GM19467 (cell line): ENCODE data around the gene SLC7A14.

Source experiments
- ATAC-seq: cut with Tn5 transposase; IDR thresholded peaks from one replicate; pipeline ENCODE4 v1.9.1; 2021; ENCODE audit warnings: mild to moderate bottlenecking, moderate library complexity; ENCODE audit not compliant: unreplicated experiment

SLC7A14 gene

GRCh38 chr3:170431054-170431453 is 154.8 kb downstream of the SLC7A14 start:
- ATAC-seq: no peak

DNA sequence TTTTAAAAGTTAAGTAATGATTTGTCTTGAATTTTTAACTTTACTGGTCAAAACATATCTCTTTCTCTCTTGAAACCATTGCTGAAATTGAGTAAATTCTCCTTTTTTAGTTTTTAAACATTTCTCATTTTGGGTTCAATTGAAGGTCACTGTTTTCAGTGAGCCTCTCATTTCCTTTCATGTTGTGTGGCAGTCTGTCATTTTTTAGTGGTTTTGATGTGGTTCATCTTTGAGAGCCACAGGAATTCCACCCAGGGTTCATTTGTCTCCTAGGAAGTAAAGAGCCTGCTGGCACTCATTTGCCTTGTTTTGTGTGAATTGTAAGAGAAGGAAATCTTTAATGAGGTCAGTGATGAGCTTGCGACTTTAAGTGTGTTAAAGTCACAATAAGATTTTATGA is 156.8 kb downstream of the SLC7A14 start:
- ATAC-seq: no peak

- ATAC-seq: no peak
These were observed 157.8 kb downstream of the SLC7A14 start for GRCh38 chr3:170428095-170428494.

GRCh38 chr3:170426240-170426797 is 159.6 kb downstream of the SLC7A14 start:
- ATAC-seq: no peak

GRCh38 chr3:170425491-170426239 is 160.2 kb downstream of the SLC7A14 start:
- ATAC-seq: no peak

- no peak for ATAC-seq
These were observed 161.0 kb downstream of the SLC7A14 start for GRCh38 chr3:170424879-170425278.

GRCh38 chr3:170423001-170423615 is 162.8 kb downstream of the SLC7A14 start:
- ATAC-seq: no peak

GRCh38 chr3:170421758-170422157 is 164.1 kb downstream of the SLC7A14 start:
- no peak for ATAC-seq

- no peak for ATAC-seq
These were observed 164.7 kb downstream of the SLC7A14 start for GRCh38 chr3:170421111-170421641.

GRCh38 chr3:170420307-170420821 is 165.5 kb downstream of the SLC7A14 start:
- no peak for ATAC-seq

GRCh38 chr3:170419557-170420087 is 166.3 kb downstream of the SLC7A14 start:
- ATAC-seq: no peak

- no peak for ATAC-seq
These were observed 167.2 kb downstream of the SLC7A14 start, which contains the start of gene CLDN11 for GRCh38 chr3:170418422-170419398. CLDN11 (plus strand) TSS chr3:170418868; CDS start chr3:170419067, 199 bp downstream.

- ATAC-seq: no peak
These were observed 168.8 kb downstream of the SLC7A14 start for GRCh38 chr3:170417090-170417489.

DNA sequence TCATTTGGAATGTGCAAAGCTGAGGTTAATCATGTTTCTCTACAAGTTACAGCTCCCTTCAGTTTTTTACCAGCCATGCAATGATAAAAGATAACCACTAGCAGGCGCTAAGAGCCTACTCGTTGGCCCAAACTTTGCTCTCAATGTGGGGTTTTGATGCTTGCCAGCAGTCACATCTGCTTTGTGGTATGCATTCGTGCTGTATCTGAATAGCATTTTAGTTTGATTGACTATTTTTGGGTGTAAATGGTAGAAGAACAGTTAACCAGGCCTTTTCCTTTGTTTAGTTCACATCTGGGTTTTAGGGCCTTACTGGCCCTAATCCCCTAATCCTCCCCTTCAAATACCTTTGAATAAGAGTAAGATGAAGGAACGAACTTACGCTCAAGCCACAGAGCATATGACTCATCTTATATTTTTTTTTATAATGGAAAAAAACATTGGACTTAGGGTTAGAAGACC is 171.6 kb downstream of the SLC7A14 start:
- ATAC-seq: no peak

- ATAC-seq: no peak
These were observed 172.6 kb downstream of the SLC7A14 start for GRCh38 chr3:170413291-170413690.

DNA sequence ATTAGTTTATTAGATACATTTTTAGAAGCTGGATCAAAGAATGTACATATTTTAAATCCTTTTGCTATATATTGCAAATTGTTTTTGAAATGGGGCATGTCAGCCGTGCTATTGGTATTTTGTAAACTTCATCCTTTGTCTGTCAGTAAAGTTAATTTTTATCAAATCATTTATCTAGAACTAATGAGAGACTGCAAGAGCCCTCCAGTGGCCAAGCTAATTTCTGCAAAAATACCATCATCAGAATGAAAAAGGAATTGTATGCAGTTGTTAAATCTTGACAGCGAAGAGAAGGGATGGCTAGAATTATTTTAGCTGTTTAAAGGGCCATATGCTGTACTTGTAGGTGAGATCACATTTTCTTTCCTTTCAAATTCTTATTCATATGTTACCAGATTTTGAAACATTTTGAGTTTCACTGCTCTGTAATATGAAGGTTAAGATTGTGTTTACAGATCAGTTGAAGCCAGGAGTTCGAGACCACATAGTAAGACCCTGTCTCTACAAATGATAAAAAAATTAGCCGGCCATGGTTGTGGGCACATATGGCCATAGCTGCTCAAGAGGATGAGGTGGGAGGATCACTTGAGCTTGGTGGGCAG is 175.3 kb downstream of the SLC7A14 start:
- no peak for ATAC-seq
